ENCODE measurements around the gene PPM1D. TPM values are rescaled to one million over a fixed set of nuclear protein-coding genes. Genes with fewer than 3 reads are reported as not detected.

Gene PPM1D
- total and polyA plus RNA-seq, 2 of the 13 experiments (the other 11 are each of a cell fraction or from before 2014, with no cell fraction given), result 8.0 to 26.2 TPM

GRCh38 chr17:60599620-60600489 is at the start of gene PPM1D (continued):
- no peak for TF ChIP-seq ELK4 (CRISPR knock-in tag; IDR thresholded peaks at IDR 0.05; ENCODE audit: borderline replicate concordance)
- TF ChIP-seq ZNF703 (CRISPR knock-in tag; IDR thresholded peaks at IDR 0.05; ENCODE audit: borderline replicate concordance), result no peak; the same call in none of the 2 replicates
- peak; percentile 85 for TF ChIP-seq ZNF142 (CRISPR knock-in tag; IDR thresholded peaks at IDR 0.05)
- no peak; the same call in 1 of the 2 replicates for TF ChIP-seq ZNF468 (CRISPR knock-in tag; IDR thresholded peaks at IDR 0.05)
- TF ChIP-seq TEAD2 (CRISPR knock-in tag; IDR thresholded peaks at IDR 0.05), result peak; percentile 93
- peak; percentile 21 to 34; a peak in 2 of 4 replicates for TF ChIP-seq EP300 (IDR thresholded peaks at IDR 0.05; ENCODE audit: low read depth in 2 of 2, low read length in 2 of 2)
- TF ChIP-seq EP300 (CRISPR knock-in tag; IDR thresholded peaks at IDR 0.05; ENCODE audit: borderline replicate concordance), result peak; percentile 79
- peak; percentile 68 for TF ChIP-seq PPARG (CRISPR knock-in tag; conservative IDR thresholded peaks at IDR 0.05)
- TF ChIP-seq ZNF883 (CRISPR knock-in tag; IDR thresholded peaks at IDR 0.05; ENCODE audit: not compliant biosample characterization), result peak; percentile 94
- 0 out of 2 replicates have a peak, but pooled peaks have one; percentile 75 for TF ChIP-seq ZFP36L1 (CRISPR knock-in tag; IDR thresholded peaks at IDR 0.05)
- TF ChIP-seq ZNF160 (CRISPR knock-in tag; IDR thresholded peaks at IDR 0.05), result peak; percentile 63; the same call in 1 of the 2 replicates
- TF ChIP-seq MYC (CRISPR knock-in tag; IDR thresholded peaks at IDR 0.05; ENCODE audit: borderline replicate concordance), result peak; percentile 95
- peak; percentile 92 for TF ChIP-seq UBTF (CRISPR knock-in tag; IDR thresholded peaks at IDR 0.05)
- peak; percentile 90 for TF ChIP-seq ATF7-NPFF (CRISPR knock-in tag; IDR thresholded peaks at IDR 0.05; ENCODE audit: low read depth)
- TF ChIP-seq CREBL2 (CRISPR knock-in tag; IDR thresholded peaks at IDR 0.05; ENCODE audit: borderline replicate concordance), result peak; percentile 50; the same call in 1 of the 2 replicates
- peak; percentile 99 for TF ChIP-seq PHF8 (CRISPR knock-in tag; IDR thresholded peaks at IDR 0.05)

All from HepG2 (cell line).